ENCODE results near the gene SERTAD2.

The SERTAD2 gene

GRCh38 chr2:64675860-64676259 is 22.1 kb upstream of the SERTAD2 start:
- peak; percentile 29 to 64 for DNase-seq (ENCODE audit: low read depth in 2 of 2, low spot score in 1 of 2)

- no peak for DNase-seq (ENCODE audit: low read depth in 2 of 2, low spot score in 1 of 2)
These were observed 19.0 kb upstream of the SERTAD2 start for GRCh38 chr2:64672708-64673107.

- no peak for DNase-seq (ENCODE audit: low read depth in 2 of 2, low spot score in 1 of 2)
These were observed 16.3 kb upstream of the SERTAD2 start for GRCh38 chr2:64670047-64670446.

GRCh38 chr2:64669288-64669687 is 15.6 kb upstream of the SERTAD2 start:
- no peak for DNase-seq (ENCODE audit: low read depth in 2 of 2, low spot score in 1 of 2)

GRCh38 chr2:64668542-64668941 is 14.8 kb upstream of the SERTAD2 start:
- DNase-seq (ENCODE audit: low read depth in 2 of 2, low spot score in 1 of 2) = no peak

- no peak for DNase-seq (ENCODE audit: low read depth in 2 of 2, low spot score in 1 of 2)
These were observed 13.8 kb upstream of the SERTAD2 start for GRCh38 chr2:64667535-64667934.

- DNase-seq (ENCODE audit: low read depth in 2 of 2, low spot score in 1 of 2) = no peak
These were observed 13.2 kb upstream of the SERTAD2 start for GRCh38 chr2:64666810-64667438.

GRCh38 chr2:64665709-64666108 is 12.0 kb upstream of the SERTAD2 start:
- no peak for DNase-seq (ENCODE audit: low read depth in 2 of 2, low spot score in 1 of 2)

GRCh38 chr2:64663402-64663801 is 9.7 kb upstream of the SERTAD2 start:
- DNase-seq (ENCODE audit: low read depth in 2 of 2, low spot score in 1 of 2) = no peak

- no peak for DNase-seq (ENCODE audit: low read depth in 2 of 2, low spot score in 1 of 2)
These were observed 8.0 kb upstream of the SERTAD2 start for GRCh38 chr2:64661741-64662169.

GRCh38 chr2:64659252-64659651 is 5.5 kb upstream of the SERTAD2 start:
- no peak for DNase-seq (ENCODE audit: low read depth in 2 of 2, low spot score in 1 of 2)

- no peak for DNase-seq (ENCODE audit: low read depth in 2 of 2, low spot score in 1 of 2)
These were observed 4.6 kb upstream of the SERTAD2 start for GRCh38 chr2:64658269-64658668.

GRCh38 chr2:64657411-64657810 is 3.7 kb upstream of the SERTAD2 start:
- no peak for DNase-seq (ENCODE audit: low read depth in 2 of 2, low spot score in 1 of 2)

- DNase-seq (ENCODE audit: low read depth in 2 of 2, low spot score in 1 of 2) = no peak
These were observed 2.7 kb upstream of the SERTAD2 start for GRCh38 chr2:64656379-64656778.

- no peak for DNase-seq (ENCODE audit: low read depth in 2 of 2, low spot score in 1 of 2)
These were observed 2.2 kb upstream of the SERTAD2 start for GRCh38 chr2:64655873-64656272.

GRCh38 chr2:64655018-64655664 is 1.4 kb upstream of the SERTAD2 start:
- no peak for DNase-seq (ENCODE audit: low read depth in 2 of 2, low spot score in 1 of 2)

GRCh38 chr2:64654063-64654811 is 524 bp upstream of the SERTAD2 start:
- peak in 1 of 2 donors; percentile 61 for DNase-seq (ENCODE audit: low read depth in 2 of 2, low spot score in 1 of 2)

- no peak for DNase-seq (ENCODE audit: low read depth in 2 of 2, low spot score in 1 of 2)
These were observed 1.2 kb downstream of the SERTAD2 start for GRCh38 chr2:64652231-64653108.

- DNase-seq (ENCODE audit: low read depth in 2 of 2, low spot score in 1 of 2) = no peak
These were observed 2.1 kb downstream of the SERTAD2 start for GRCh38 chr2:64651590-64651989.

GRCh38 chr2:64650722-64651338 is 2.9 kb downstream of the SERTAD2 start:
- no peak for DNase-seq (ENCODE audit: low read depth in 2 of 2, low spot score in 1 of 2)

GRCh38 chr2:64650296-64650695 is 3.4 kb downstream of the SERTAD2 start:
- DNase-seq (ENCODE audit: low read depth in 2 of 2, low spot score in 1 of 2) = no peak

Measured in stimulated activated CD8-positive, alpha-beta memory T cell treated with anti-CD3 and anti-CD28 coated beads, Interleukin-4, amount 100 ng/mL, for 4 hours (primary cell).